ENCODE results near the gene ZNF441. TPM values are rescaled to one million over a fixed set of nuclear protein-coding genes. Genes with fewer than 3 reads are reported as not detected.

ZNF441 gene
- total and polyA plus RNA-seq, 2 of the 13 experiments (the other 11 are each of a cell fraction or from before 2014, with no cell fraction given): 2.8 to 10.0 TPM

GRCh38 chr19:11735375-11735774 lies 31.4 kb upstream of the ZNF441 start:
- Histone ChIP-seq H3K27ac (ENCODE audit: extremely low read length, insufficient read depth, low read length) (no peak overlapping the region), H3K36me3 (replicated peaks in 1 of 2; ENCODE audit: control insufficient read depth in 1 of 2, insufficient read depth in 2 of 2, low read length in 2 of 2) (0 out of 5 replicates have a peak, but pooled peaks cover 0 to 3% of the 10 kb centered on the region in 2 experiments), H3K4me1 (ENCODE audit: insufficient read depth, low read length) (peaks cover 46% of the 10 kb centered on the region), H3K27me3 (ENCODE audit: control insufficient read depth in 1 of 2, insufficient read depth in 2 of 2, low read length in 2 of 2) (no peaks in the 10 kb centered on the region), H3K4me2 (ENCODE audit: low read depth, low read length) (no peak overlapping the region), H3K9ac (ENCODE audit: insufficient read depth, low read depth, low read length) (no peak overlapping the region), H3K4me3 (replicated peaks in 1 of 3; ENCODE audit: insufficient read depth in 1 of 3, low read depth in 2 of 3, low read length in 3 of 3) (no peak overlapping the region), H2AFZ (ENCODE audit: low read length) (no peak overlapping the region), H3K9me3 (ENCODE audit: low read length) (no peaks in the 10 kb centered on the region), H4K20me1 (ENCODE audit: insufficient read depth, low read length) (peaks cover 4% of the 10 kb centered on the region; the same call in 1 of the 2 replicates), H3K79me2 (ENCODE audit: insufficient read depth, low read length) (peaks cover 52% of the 10 kb centered on the region)
- intact Hi-C loops (cut with micrococcal nuclease; ENCODE audit: unreplicated experiment): loop anchor here (5.0 kb wide), 1 partner anchor 33 kb away; no protein-coding TSS in a partner anchor
- DNase-seq (ENCODE audit: low spot score): no peak
- ChIA-PET CTCF (ENCODE audit: low intra/inter-chr PET ratio, low total read pairs) (no interaction called here), POLR2A (no interaction called here)
- FAIRE-seq: no peak
- ATAC-seq: no peak
- WGBS (ENCODE audit: low lambda C conversion rate): 82% methylated on average over 1 of the region's 1 CpG
- BruUV-seq (replicated peaks): no TSS peak
- in situ Hi-C loops (cut with HindIII; ENCODE audit: extremely low pct_ligation_motif_present, low pct_unique_long_range_greater_than_20kb): no loop called here
- TF ChIP-seq ZXDC (CRISPR knock-in tag; IDR thresholded peaks at IDR 0.05): no peak
- TF ChIP-seq SRSF4 (IDR thresholded peaks at IDR 0.05; ENCODE audit: low read depth, low read length, poor library complexity, severe bottlenecking): no peak
- TF ChIP-seq MYNN (CRISPR knock-in tag; IDR thresholded peaks at IDR 0.05; ENCODE audit: low read depth): no peak
- TF ChIP-seq MTERF4 (CRISPR knock-in tag; IDR thresholded peaks at IDR 0.05): no peak
- TF ChIP-seq ZNF749 (CRISPR knock-in tag; IDR thresholded peaks at IDR 0.05; ENCODE audit: borderline replicate concordance): no peak
- no peak for TF ChIP-seq ZNF510 (CRISPR knock-in tag; IDR thresholded peaks at IDR 0.05; ENCODE audit: low read depth)
- no peak for TF ChIP-seq ZNF639 (CRISPR knock-in tag; conservative IDR thresholded peaks at IDR 0.05)
- no peak for TF ChIP-seq BRF2 (CRISPR knock-in tag; IDR thresholded peaks at IDR 0.05)
- TF ChIP-seq ELK4 (CRISPR knock-in tag; IDR thresholded peaks at IDR 0.05; ENCODE audit: borderline replicate concordance): no peak
- no peak for TF ChIP-seq TBL1XR1 (IDR thresholded peaks at IDR 0.05; ENCODE audit: borderline replicate concordance, low read length, partially characterized antibody)
- no peak for TF ChIP-seq GATAD2A (CRISPR knock-in tag; IDR thresholded peaks at IDR 0.05)
- no peak for TF ChIP-seq ZNF329 (CRISPR knock-in tag; IDR thresholded peaks at IDR 0.05; ENCODE audit: low read depth)
- TF ChIP-seq RORA (CRISPR knock-in tag; IDR thresholded peaks at IDR 0.05): no peak
- no peak for TF ChIP-seq ZUFSP (CRISPR knock-in tag; IDR thresholded peaks at IDR 0.05; ENCODE audit: borderline replicate concordance)
- TF ChIP-seq ZSCAN25 (CRISPR knock-in tag; IDR thresholded peaks at IDR 0.05): no peak

All from HepG2 (cell line).